OCI-LY3 (cell line): Measurements from ENCODE around the gene POLQ.

Experiments used
- EZH2phosphoT487 ChIP-seq: fragments of 200-600 bp; shearing (Covaris generic); IDR thresholded peaks from 2 replicates; pipeline ENCODE4 v1.6.1; 2018; ENCODE audit warnings: antibody characterized with exemption, mixed run types, low read depth
- TF ChIP-seq, protein P1 (sequence below): fragments of 200-600, 300-600 bp; sonication (generic); IDR thresholded peaks from 2 replicates; pipeline ENCODE4 v1.5.1; 2014; ENCODE audit warnings: antibody characterized with exemption, low read length, low read depth

DNA sequence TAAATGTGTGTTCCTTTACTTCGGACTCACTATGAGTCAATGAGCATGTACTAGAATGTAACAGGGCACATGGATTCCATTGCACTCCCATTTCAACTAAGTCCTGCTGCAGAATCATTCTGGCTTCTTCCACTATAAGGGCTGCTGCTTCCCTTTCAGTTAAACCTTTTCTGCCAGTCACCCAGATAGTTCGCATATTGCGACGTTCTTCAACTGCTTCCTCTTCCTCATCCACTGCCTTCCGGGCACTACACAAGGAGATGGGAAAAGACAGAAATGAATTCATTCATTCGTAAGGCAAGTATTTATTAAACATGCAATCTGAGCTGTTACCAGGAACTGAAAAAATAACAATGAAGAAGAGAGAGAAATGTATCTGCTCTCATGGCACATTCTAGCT lies 55.6 kb downstream of the POLQ start:
- TF ChIP-seq, protein P1, sequence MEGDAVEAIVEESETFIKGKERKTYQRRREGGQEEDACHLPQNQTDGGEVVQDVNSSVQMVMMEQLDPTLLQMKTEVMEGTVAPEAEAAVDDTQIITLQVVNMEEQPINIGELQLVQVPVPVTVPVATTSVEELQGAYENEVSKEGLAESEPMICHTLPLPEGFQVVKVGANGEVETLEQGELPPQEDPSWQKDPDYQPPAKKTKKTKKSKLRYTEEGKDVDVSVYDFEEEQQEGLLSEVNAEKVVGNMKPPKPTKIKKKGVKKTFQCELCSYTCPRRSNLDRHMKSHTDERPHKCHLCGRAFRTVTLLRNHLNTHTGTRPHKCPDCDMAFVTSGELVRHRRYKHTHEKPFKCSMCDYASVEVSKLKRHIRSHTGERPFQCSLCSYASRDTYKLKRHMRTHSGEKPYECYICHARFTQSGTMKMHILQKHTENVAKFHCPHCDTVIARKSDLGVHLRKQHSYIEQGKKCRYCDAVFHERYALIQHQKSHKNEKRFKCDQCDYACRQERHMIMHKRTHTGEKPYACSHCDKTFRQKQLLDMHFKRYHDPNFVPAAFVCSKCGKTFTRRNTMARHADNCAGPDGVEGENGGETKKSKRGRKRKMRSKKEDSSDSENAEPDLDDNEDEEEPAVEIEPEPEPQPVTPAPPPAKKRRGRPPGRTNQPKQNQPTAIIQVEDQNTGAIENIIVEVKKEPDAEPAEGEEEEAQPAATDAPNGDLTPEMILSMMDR, result no peak
- TF ChIP-seq EZH2phosphoT487, result no peak
